Measurements from ENCODE around the gene PRKN.

Gene PRKN

GRCh38 chr6:161961796-161962195 lies 765.8 kb downstream of the PRKN start:
- DNase-seq (ENCODE audit: low read depth in 2 of 2), result no peak

- no peak for DNase-seq (ENCODE audit: low read depth in 2 of 2)
Measured at GRCh38 chr6:161961046-161961445, 766.5 kb downstream of the PRKN start.

GRCh38 chr6:161959072-161959471 lies 768.5 kb downstream of the PRKN start:
- no peak for DNase-seq (ENCODE audit: low read depth in 2 of 2)

DNA sequence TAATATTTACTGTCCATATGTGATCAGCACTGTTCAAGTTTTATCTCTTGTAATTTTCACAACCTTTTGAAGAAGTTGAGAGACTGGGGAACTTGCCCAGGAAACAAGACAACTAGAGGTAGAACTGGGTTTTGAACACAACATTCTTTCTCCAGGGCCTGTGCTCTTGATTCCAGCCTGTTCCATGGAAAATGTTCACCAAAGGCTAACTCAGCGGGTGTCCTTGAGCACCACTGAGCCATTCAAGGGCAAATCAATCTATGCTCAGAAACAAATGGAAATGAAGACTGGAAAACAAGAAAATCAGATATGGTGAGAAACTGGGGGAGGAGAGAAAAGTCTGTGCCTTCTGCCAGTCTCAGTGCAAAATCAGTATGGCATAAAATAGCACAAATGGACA lies 771.5 kb downstream of the PRKN start:
- no peak for DNase-seq (ENCODE audit: low read depth in 2 of 2)

- no peak for DNase-seq (ENCODE audit: low read depth in 2 of 2)
Measured at GRCh38 chr6:161954699-161955276, 772.8 kb downstream of the PRKN start.

- DNase-seq (ENCODE audit: low read depth in 2 of 2), result no peak
Measured at GRCh38 chr6:161954077-161954476, 773.5 kb downstream of the PRKN start.

- no peak for DNase-seq (ENCODE audit: low read depth in 2 of 2)
Measured at GRCh38 chr6:161951126-161951525, 776.4 kb downstream of the PRKN start.

DNA sequence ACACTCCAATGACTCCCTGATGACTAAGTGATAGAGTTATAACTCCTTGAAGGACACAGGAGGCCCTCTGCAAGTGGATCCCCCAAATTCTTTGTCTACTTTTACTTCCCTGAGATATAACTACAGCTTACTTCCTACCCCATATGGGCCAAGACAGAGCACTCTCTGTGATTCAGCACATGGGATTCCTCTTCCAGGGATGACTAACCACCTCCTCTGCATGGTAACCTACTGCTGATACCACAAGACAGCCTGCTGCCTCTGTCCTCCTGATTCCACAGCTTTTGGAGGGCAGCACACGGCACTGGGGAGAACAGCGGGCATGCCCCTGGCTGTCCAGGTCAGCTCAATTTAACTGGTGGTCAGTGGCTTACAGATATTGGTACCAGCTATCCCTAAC lies 778.0 kb downstream of the PRKN start:
- peak in 1 of 2 experiments; percentile 3 for DNase-seq (ENCODE audit: low read depth in 2 of 2)

- no peak for DNase-seq (ENCODE audit: low read depth in 2 of 2)
Measured at GRCh38 chr6:161948462-161948861, 779.1 kb downstream of the PRKN start.

GRCh38 chr6:161947371-161947770 lies 780.2 kb downstream of the PRKN start:
- DNase-seq (ENCODE audit: low read depth in 2 of 2), result no peak

DNA sequence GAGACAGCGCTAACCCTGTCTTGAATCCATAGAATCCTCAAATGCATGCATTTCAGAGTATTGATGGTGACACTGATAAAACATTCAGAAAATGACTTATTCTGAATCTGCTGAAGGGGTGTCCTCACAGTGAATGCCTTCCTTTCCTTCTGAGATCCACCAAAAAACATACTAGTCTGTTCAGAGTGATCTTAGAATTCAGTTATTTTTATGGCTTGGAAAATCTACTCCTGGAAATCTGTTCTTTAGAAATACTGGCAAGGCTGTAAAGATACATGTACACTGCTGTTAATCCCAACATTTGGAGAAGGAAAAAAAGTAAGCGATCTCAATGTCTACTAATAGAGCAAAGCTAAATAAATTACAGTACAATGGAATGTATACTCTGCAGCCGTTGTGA lies 781.1 kb downstream of the PRKN start:
- no peak for DNase-seq (ENCODE audit: low read depth in 2 of 2)

GRCh38 chr6:161943561-161943960 lies 784.0 kb downstream of the PRKN start:
- no peak for DNase-seq (ENCODE audit: low read depth in 2 of 2)

- no peak for DNase-seq (ENCODE audit: low read depth in 2 of 2)
Measured at GRCh38 chr6:161941565-161941964, 786.0 kb downstream of the PRKN start.

DNA sequence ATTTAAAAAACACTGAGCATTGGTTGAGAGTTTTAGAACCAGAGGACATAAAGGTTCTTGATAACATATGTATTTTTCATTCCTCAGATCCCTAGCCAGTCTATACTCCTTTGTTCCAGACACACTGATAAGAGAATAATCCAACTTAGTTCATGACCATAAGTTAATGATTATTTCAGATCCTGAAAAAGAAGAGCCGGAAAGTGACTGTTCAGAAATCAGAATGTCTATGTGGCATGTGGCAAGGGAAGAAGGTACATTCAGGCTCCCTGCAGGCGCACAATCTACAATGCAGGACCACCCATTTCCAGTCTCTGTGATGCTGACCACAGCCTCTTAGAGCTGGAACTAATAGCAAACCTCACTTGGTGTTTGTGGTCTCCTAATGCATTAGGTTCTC lies 787.0 kb downstream of the PRKN start:
- DNase-seq (ENCODE audit: low read depth in 2 of 2), result no peak

DNA sequence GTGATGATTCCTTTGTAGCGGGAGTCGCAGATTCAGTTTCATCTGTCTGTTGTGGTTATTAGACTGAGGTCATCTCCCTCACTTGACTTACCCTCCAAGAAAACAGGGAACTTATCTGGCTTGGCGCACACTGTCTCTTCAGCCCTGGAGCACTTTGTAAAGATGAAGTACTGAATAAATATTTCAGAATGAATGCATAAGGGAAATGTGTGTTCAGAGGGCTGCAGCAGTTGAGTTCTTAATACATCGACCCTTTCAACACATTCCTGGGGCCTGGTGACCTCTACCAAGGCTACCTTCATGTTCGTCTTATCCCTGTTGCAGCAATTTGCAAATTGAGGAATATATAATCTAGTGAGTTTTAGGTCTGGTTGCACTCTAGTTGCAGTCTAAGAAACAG lies 801.2 kb downstream of the PRKN start:
- DNase-seq (ENCODE audit: low read depth in 2 of 2), result no peak

DNA sequence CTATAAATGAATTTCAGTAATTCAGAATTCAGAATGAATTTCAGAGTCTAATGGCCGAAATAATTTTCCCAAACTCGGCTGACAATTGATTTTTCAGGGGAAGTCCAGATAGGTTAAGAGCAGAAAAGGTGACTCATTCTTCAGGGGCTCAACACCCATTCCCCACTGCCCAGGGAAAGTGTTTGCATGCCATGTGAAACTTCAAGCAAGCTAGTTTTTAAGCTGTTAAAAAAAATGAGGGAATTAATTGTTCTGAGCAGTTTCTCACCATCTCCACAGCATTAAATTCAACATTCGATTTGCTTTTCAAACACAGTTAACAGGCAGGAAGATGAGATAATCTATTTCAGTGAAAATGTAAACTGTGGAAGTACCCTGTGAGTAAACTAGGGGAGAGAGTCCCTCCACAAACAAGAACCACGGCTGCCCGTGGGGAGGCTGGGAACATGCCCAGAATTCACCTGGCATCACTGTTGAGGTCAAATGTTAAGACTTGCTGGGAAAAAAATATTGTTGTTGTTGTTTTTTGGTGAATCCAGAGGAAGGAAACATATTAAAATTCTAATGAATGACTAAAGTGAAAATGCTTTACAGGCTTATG lies 803.0 kb downstream of the PRKN start:
- no peak for DNase-seq (ENCODE audit: low read depth in 2 of 2)

GRCh38 chr6:161922631-161923119 lies 804.9 kb downstream of the PRKN start:
- no peak for DNase-seq (ENCODE audit: low read depth in 2 of 2)

DNA sequence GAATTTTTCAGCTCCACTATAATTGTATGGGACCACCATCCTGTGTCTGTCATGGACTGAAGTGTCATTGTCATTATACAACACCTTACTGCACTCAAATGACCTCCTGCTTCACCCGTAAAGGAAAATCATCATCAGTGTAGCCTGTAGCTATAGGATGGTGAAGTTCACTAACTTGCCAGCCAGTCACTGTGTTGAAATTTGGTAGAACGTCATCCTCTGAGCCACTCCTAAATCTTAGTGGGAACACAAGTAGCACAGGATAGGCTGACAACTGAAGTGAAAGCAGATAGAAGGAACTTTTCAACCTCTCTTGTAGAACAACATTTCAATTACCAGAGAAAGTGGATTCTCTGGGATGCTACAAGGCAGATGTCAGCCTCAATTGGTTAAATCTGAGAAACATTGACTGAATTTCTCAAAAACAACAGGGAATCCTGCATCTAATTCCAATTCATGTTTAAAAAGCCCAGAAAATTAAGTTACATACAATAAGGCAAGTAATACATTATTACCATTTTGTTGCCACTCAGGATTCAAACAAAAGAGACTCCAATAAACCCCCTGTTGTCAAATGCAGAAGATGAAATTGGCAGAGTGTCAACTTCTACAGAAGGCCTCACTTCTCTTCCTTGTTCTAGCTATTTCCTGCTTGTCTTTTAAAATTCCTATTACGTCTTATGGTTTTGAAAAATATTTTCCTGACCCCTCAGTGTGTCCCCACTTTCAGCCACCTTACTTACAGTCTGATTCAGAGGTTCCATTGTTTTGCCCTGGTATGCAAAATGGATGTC lies 805.8 kb downstream of the PRKN start:
- no peak for DNase-seq (ENCODE audit: low read depth in 2 of 2)

DNA sequence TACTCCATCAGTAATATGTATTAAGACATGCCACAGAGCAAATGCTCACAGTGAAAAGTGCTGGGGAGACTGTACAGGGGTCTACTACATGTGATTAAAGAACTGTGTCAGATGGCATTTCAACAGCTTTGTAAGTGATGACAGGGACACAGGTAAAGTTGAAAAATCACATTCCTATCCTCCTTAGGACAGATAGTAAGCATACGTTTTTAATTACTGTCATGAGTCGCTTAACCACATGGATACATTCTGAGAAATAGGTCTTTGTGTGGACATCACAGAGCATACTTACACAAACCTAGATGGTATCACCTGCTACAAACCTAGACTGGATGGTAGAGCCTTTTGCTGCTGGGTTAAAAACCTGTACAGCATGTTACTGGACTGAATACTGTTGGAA lies 807.9 kb downstream of the PRKN start:
- peak in 1 of 2 experiments; percentile 21 for DNase-seq (ENCODE audit: low read depth in 2 of 2)

- DNase-seq (ENCODE audit: low read depth in 2 of 2), result no peak
Measured at GRCh38 chr6:161918628-161919205, 808.8 kb downstream of the PRKN start.

DNA sequence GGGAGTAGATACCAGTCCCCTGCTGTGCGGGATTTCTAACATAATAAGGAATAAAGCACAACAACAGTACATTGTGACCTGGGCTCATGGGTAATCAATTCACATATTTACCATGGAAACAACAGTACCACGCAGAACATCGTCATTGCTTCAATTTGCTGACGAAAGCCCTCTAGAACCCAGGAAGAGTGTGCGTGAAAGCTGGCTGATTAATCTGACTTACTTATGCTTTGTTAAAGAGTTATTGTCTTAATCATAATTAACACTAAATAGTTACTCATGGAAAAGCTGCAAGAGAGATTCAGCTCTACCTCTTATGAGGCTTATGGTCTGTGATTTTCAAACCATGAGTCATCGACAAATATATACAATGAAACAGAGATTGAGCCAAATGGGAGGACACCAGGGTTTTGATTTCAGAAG lies 809.4 kb downstream of the PRKN start:
- DNase-seq (ENCODE audit: low read depth in 2 of 2), result no peak

DNA sequence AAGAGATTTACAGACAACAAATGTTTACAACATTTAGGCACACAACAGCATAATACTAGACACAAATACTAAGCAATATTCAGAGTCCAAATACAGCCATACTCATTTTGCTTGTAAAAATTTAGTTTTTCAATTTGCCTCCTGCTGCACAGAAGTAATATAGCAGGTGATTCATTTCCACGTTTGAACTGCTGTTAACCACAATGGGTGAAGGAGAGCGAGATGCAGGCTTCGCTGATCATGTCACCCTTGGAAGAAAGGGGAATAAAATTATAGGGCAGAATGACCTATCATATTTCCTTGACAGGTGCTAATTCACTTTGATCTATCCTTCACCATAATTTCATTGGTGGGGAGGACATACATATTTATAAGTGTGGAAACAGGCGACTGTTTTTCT lies 809.9 kb downstream of the PRKN start:
- no peak for DNase-seq (ENCODE audit: low read depth in 2 of 2)
